PC-3 (cell line): ENCODE results near the gene CD200R1L. TPM values are rescaled to one million over a fixed set of nuclear protein-coding genes. Genes with fewer than 3 reads are reported as not detected.

Source experiments
- ATAC-seq: fragments of 200-7000 bp; cut with Tn5 transposase; 2 replicates; pipeline ENCODE4 v1.9.1; 2020; ENCODE audit warnings: mild to moderate bottlenecking, moderate library complexity
- BruUV-seq: library from RNA; stranded (reverse); fragments of 400-500 nt; replicated peaks from 2 replicates; lab custom pipeline; 2021; lab: Mats Ljungman, UMichigan
- CTCF ChIA-PET: fragments of 300-600 bp; sonication (Branson Sonifier 250); formaldehyde crosslinking; loops from one replicate; lab custom pipeline; 2022; ENCODE audit warnings: antibody characterized with exemption; lab: Charles Lee
- POLR2A ChIA-PET: fragments of 300-600 bp; sonication (Branson Sonifier 250); formaldehyde crosslinking; loops from one replicate; lab custom pipeline; 2022; ENCODE audit warnings: antibody characterized with exemption; ENCODE audit not compliant: unreplicated experiment; lab: Charles Lee
- DNase-seq: peaks from one replicate; pipeline ENCODE4 v3.0.0-alpha.2; 2015
- H2AFZ ChIP-seq: fragments of 300-600 bp; sonication (generic); 2 replicates; pipeline ENCODE4 v1.6.0; 2016; ENCODE audit warnings: antibody characterized with exemption, low read length
- H3F3A ChIP-seq: fragments of 300-600 bp; sonication (generic); one replicate; pipeline ENCODE4 v1.6.0; 2017; ENCODE audit warnings: antibody characterized with exemption, low read length, control low read depth, mild to moderate bottlenecking; ENCODE audit not compliant: unreplicated experiment
- H3K27ac ChIP-seq: fragments of 300-600 bp; sonication (generic); 2 replicates; pipeline ENCODE4 v1.5.1; 2016; ENCODE audit warnings: mild to moderate bottlenecking, low read length
- H3K27me3 ChIP-seq: fragments of 300-600 bp; sonication (generic); 2 replicates; pipeline ENCODE4 v1.6.1; 2016; ENCODE audit warnings: low read length, mixed read lengths
- H3K36me3 ChIP-seq: fragments of 300-600 bp; sonication (generic); 2 replicates; pipeline ENCODE4 v1.6.1; 2016; ENCODE audit warnings: low read depth, mixed run types, low read length, mixed read lengths
- H3K4me1 ChIP-seq: fragments of 300-600 bp; sonication (generic); 2 replicates; pipeline ENCODE4 v1.5.1; 2016; ENCODE audit warnings: low read length; ENCODE audit not compliant: insufficient read depth
- H3K4me2 ChIP-seq: fragments of 300-600 bp; sonication (generic); 2 replicates; pipeline ENCODE4 v1.6.0; 2016; ENCODE audit warnings: low read length
- H3K4me3 ChIP-seq: fragments of 300-600 bp; sonication (generic); 2 replicates; pipeline ENCODE4 v1.5.1; 2016; ENCODE audit warnings: mild to moderate bottlenecking, low read length, mixed read lengths
- H3K79me2 ChIP-seq: fragments of 300-600 bp; sonication (generic); 2 replicates; pipeline ENCODE4 v1.6.1; 2017; ENCODE audit warnings: low read length, mixed read lengths
- H3K9ac ChIP-seq: fragments of 300-600 bp; sonication (generic); 2 replicates; pipeline ENCODE4 v1.6.0; 2016; ENCODE audit warnings: mild to moderate bottlenecking, low read length
- H3K9me2 ChIP-seq: fragments of 300-600 bp; sonication (generic); replicated peaks from 2 replicates; pipeline ENCODE4 v1.6.1; 2016; ENCODE audit warnings: mixed run types, low read length, mixed read lengths
- H3K9me3 ChIP-seq: fragments of 300-600 bp; sonication (generic); 2 replicates; pipeline ENCODE4 v1.6.1; 2016; ENCODE audit warnings: low read length, mixed read lengths
- H4K20me1 ChIP-seq: fragments of 300-600 bp; sonication (generic); 2 replicates; pipeline ENCODE4 v1.6.1; 2016; ENCODE audit warnings: low read length, mixed read lengths
- EZH2 ChIP-seq: fragments of 300-600 bp; sonication (generic); IDR thresholded peaks from one replicate; pipeline ENCODE4 v1.6.1; 2017; ENCODE audit warnings: antibody characterized with exemption, mild to moderate bottlenecking, low read length; ENCODE audit not compliant: unreplicated experiment
- EZH2phosphoT487 ChIP-seq: fragments of 300-600 bp; sonication (generic); IDR thresholded peaks from 2 replicates; pipeline ENCODE4 v1.6.1; 2018; ENCODE audit warnings: mild to moderate bottlenecking, antibody characterized with exemption, low read length, borderline replicate concordance
- intact Hi-C: fragments of 100-400 bp; cut with micrococcal nuclease; formaldehyde crosslinking; loops from 2 replicates; pipeline ENCODE4 v1.9.0; 2023
- total RNA-seq: library from RNA; depleted of rRNA; stranded (reverse); fragments of >200 nt; gene quantifications from 2 replicates; pipeline ENCODE4 v1.2.3, GENCODE V29; 2014
- TF ChIP-seq, protein P1 (sequence below): fragments of 300-600 bp; sonication (generic); conservative IDR thresholded peaks from 2 replicates; pipeline ENCODE4 v1.5.1; 2017; ENCODE audit warnings: antibody characterized with exemption, low read depth, mild to moderate bottlenecking, low read length

CD200R1L gene
- total RNA-seq, 1 experiment from 2014 or later: not detected

DNA sequence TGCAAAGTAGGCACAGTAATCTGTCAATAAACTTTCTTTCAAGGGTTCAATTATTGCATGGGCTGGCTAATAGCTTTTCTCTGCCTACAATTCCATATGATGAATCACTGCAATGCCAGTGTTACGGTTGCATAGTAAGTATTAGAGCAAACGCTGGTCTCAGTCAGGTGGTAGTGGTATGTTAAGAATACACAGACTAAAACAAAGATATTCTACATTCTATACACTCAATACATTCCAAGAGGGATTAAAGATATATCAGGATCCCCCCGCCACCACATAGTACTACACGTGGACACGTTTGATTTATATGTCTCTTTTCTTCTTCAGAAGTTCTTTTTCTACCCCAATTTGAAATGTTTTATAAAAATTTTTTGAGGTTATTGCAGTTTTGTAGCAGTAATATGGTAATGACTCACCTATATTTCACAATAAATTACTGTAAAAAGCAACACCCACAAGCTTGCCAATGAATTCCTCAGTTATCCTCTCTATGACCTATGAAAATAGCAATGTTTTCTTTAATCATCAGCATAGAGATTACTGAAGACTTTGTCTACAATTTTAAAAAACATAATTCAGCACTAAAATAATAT is 68.2 kb downstream of the CD200R1L start:
- Histone ChIP-seq H3K4me2 (peak overlapping the region; percentile 36), H3K4me3 (no peak overlapping the region), H3K9me3 (no peaks in the 10 kb centered on the region), H3K36me3 (no peaks in the 10 kb centered on the region), H3K9me2 (0 out of 2 replicates have a peak, but pooled peaks cover 2% of the 10 kb centered on the region), H3K9ac (no peak overlapping the region), H4K20me1 (no peaks in the 10 kb centered on the region), H3K79me2 (no peaks in the 10 kb centered on the region), H2AFZ (no peak overlapping the region), H3K4me1 (peaks cover 60% of the 10 kb centered on the region), H3F3A (peaks cover 10% of the 10 kb centered on the region), H3K27me3 (no peaks in the 10 kb centered on the region), H3K27ac (peak overlapping the region; percentile 43)
- ATAC-seq (peak; percentile 33), DNase-seq (peak; percentile 86)
- BruUV-seq: no TSS peak
- ChIA-PET POLR2A (no interaction called here), CTCF (interaction anchor here (0.6 to 0.7 kb wide), 2 partner anchors 40 to 147 kb away, joined by 4 read pairs; no protein-coding TSS in a partner anchor)
- intact Hi-C loops: loop anchor here (2.0 kb wide), 1 partner anchor 40 kb away; no protein-coding TSS in a partner anchor
- TF ChIP-seq EZH2: no peak
- no peak for TF ChIP-seq EZH2phosphoT487
- TF ChIP-seq, protein P1, sequence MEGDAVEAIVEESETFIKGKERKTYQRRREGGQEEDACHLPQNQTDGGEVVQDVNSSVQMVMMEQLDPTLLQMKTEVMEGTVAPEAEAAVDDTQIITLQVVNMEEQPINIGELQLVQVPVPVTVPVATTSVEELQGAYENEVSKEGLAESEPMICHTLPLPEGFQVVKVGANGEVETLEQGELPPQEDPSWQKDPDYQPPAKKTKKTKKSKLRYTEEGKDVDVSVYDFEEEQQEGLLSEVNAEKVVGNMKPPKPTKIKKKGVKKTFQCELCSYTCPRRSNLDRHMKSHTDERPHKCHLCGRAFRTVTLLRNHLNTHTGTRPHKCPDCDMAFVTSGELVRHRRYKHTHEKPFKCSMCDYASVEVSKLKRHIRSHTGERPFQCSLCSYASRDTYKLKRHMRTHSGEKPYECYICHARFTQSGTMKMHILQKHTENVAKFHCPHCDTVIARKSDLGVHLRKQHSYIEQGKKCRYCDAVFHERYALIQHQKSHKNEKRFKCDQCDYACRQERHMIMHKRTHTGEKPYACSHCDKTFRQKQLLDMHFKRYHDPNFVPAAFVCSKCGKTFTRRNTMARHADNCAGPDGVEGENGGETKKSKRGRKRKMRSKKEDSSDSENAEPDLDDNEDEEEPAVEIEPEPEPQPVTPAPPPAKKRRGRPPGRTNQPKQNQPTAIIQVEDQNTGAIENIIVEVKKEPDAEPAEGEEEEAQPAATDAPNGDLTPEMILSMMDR: no peak

DNA sequence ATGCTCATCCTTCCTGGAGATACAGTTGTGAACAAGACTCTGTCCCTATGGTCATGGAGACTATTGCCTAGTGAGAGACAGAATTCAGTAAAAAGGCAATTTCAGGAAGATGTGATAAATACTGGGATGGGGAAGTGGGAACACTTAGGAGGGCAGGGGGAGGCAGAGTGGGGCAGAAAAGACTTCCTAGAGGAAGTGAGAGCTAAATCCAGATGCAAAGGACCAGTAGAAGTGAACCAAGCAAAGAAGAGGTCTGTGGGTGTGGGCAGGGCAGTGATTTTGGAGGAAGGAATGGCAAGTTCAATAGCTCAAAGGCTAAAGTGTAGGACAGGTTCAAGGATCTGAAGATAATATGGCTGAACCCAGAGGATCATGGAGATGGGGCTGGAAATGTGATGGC is 68.9 kb downstream of the CD200R1L start:
- H3K4me1 ChIP-seq: peaks cover 66% of the 10 kb centered on the region
- H4K20me1 ChIP-seq: no peaks in the 10 kb centered on the region
- H3F3A ChIP-seq: peaks cover 10% of the 10 kb centered on the region
- TF ChIP-seq EZH2 (no peak), EZH2phosphoT487 (no peak)
- TF ChIP-seq, protein P1: no peak
- CTCF ChIA-PET: interaction anchor here (0.6 to 0.7 kb wide), 2 partner anchors 41 to 147 kb away, joined by 4 read pairs; no protein-coding TSS in a partner anchor
- intact Hi-C loops: loop anchor here (2.0 kb wide), 1 partner anchor 39 kb away; no protein-coding TSS in a partner anchor
- no peaks in the 10 kb centered on the region for H3K36me3 ChIP-seq
- no peak for DNase-seq
- H3K4me2 ChIP-seq: peak overlapping the region; percentile 34
- no peaks in the 10 kb centered on the region for H3K79me2 ChIP-seq
- H3K9me2 ChIP-seq: 0 out of 2 replicates have a peak, but pooled peaks cover 2% of the 10 kb centered on the region
- no peaks in the 10 kb centered on the region for H3K9me3 ChIP-seq
- ATAC-seq: no peak
- POLR2A ChIA-PET: no interaction called here
- H3K27me3 ChIP-seq: no peaks in the 10 kb centered on the region
- BruUV-seq: no TSS peak
- no peak overlapping the region for H3K4me3 ChIP-seq
- H2AFZ ChIP-seq: no peak overlapping the region
- no peak overlapping the region for H3K9ac ChIP-seq
- H3K27ac ChIP-seq: peak overlapping the region; percentile 43

DNA sequence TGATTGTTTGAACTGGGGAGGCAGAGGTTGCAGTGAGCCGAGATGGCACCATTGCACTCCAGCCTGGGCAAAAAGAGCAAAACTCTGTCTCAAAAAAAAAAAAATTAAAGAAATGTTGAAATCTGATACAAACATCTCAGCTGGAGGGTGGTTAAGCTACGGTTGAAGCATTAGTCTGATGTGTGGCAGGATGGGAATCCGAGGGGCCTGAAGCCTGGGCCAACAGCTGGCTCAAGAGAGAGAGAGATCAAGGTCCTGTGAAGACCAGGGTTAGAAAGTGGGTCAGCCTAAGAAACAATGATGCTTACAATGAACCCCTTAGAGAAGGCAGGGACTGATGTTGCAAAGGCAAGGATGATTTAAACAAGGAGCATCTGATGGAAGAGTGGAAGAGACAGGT is 69.8 kb downstream of the CD200R1L start:
- H3K4me3 ChIP-seq: no peak overlapping the region
- no peak overlapping the region for H3K27ac ChIP-seq
- no peaks in the 10 kb centered on the region for H3K27me3 ChIP-seq
- no peak overlapping the region for H3K4me2 ChIP-seq
- 0 out of 2 replicates have a peak, but pooled peaks cover 2% of the 10 kb centered on the region for H3K9me2 ChIP-seq
- DNase-seq (no peak), ATAC-seq (no peak)
- H3K9me3 ChIP-seq: no peaks in the 10 kb centered on the region
- intact Hi-C loops: no loop called here
- H3K9ac ChIP-seq: no peak overlapping the region
- H3K36me3 ChIP-seq: no peaks in the 10 kb centered on the region
- no peak overlapping the region for H2AFZ ChIP-seq
- peaks cover 71% of the 10 kb centered on the region for H3K4me1 ChIP-seq
- H3K79me2 ChIP-seq: no peaks in the 10 kb centered on the region
- TF ChIP-seq EZH2phosphoT487: no peak
- TF ChIP-seq EZH2: no peak
- TF ChIP-seq, protein P1: no peak
- BruUV-seq: no TSS peak
- no peaks in the 10 kb centered on the region for H4K20me1 ChIP-seq
- peaks cover 10% of the 10 kb centered on the region for H3F3A ChIP-seq
- ChIA-PET CTCF (no interaction called here), POLR2A (interaction anchor here (0.6 kb wide), 1 partner anchor 88 kb away, joined by 3 read pairs; no protein-coding TSS in a partner anchor)
